Endothelial cell of umbilical vein (primary cell): ENCODE measurements around the gene C1orf105. TPM values are rescaled to one million over a fixed set of nuclear protein-coding genes. Genes with fewer than 3 reads are reported as not detected.

Experiments used
- BruUV-seq: library from RNA; stranded (reverse); fragments of 400-500 nt; replicated peaks from 2 replicates; lab custom pipeline; 2021; lab: Mats Ljungman, UMichigan
- CTCF ChIA-PET: fragments of 300-600, 350-600 bp; sonication (Branson Sonifier 250); formaldehyde crosslinking; loops from one replicate; lab custom pipeline; 2021; ENCODE audit warnings: antibody characterized with exemption, inconsistent platforms; lab: Charles Lee
- POLR2A ChIA-PET: fragments of 300-600, 350-600 bp; sonication (Branson Sonifier 250); formaldehyde crosslinking; loops from one replicate; lab custom pipeline; 2021; ENCODE audit warnings: antibody characterized with exemption, inconsistent platforms; lab: Charles Lee
- DNase-seq: peaks from one replicate; pipeline ENCODE4 v3.0.0-alpha.2; 2011; ENCODE audit warnings: low read depth, low spot score
- FAIRE-seq: peaks from 2 replicates; lab custom pipeline; 2011; peaks lifted over from hg19 to GRCh38; lab: Jason Lieb, UNC
- H2AFZ ChIP-seq: 2 replicates; pipeline ENCODE4 v1.6.0; 2012; ENCODE audit warnings: low read depth, low read length, control low read depth, inconsistent platforms
- H3K27ac ChIP-seq: 2 replicates; pipeline ENCODE4 v1.5.1; 2011; ENCODE audit warnings: low read depth, mild to moderate bottlenecking, control low read depth, low read length, moderate library complexity; ENCODE audit not compliant: insufficient read depth
- H3K27me3 ChIP-seq, 2 experiments: 2 replicates each; pipeline versions ENCODE4 v1.6.0 to v1.6.1; 2011; ENCODE audit warnings: low read length in 2 of 2, mixed read lengths in 1 of 2; ENCODE audit not compliant: control insufficient read depth in 2 of 2, insufficient read depth in 2 of 2
- H3K36me3 ChIP-seq, 2 experiments: 2 replicates in 1 of 2; 3 replicates in 1 of 2; pipeline ENCODE4 v1.5.1; 2011; ENCODE audit warnings: low read length in 2 of 2, mild to moderate bottlenecking in 1 of 2, moderate library complexity in 1 of 2; ENCODE audit not compliant: control insufficient read depth in 2 of 2, insufficient read depth in 2 of 2; ENCODE audit errors: extremely low read depth in 1 of 2
- H3K4me1 ChIP-seq: 3 replicates; pipeline ENCODE4 v1.5.1; 2011; ENCODE audit warnings: mild to moderate bottlenecking, low read length; ENCODE audit not compliant: control insufficient read depth, insufficient read depth; ENCODE audit errors: extremely low read depth
- H3K4me2 ChIP-seq: 2 replicates; pipeline ENCODE4 v1.6.1; 2011; ENCODE audit warnings: low read length, control low read depth, mixed read lengths; ENCODE audit not compliant: insufficient read depth
- H3K4me3 ChIP-seq, 3 experiments: fragments of 200-600 bp in 1 of 3; sonication (generic), shearing (Covaris generic) in 1 of 3; replicated peaks in 1 of 3; 2 replicates each; pipeline ENCODE4 v1.5.1; 2011 to 2016; ENCODE audit warnings: control low read depth in 3 of 3, low read length in 3 of 3, mild to moderate bottlenecking in 2 of 3, inconsistent platforms in 1 of 3, low read depth in 1 of 3, moderate library complexity in 1 of 3; ENCODE audit not compliant: insufficient read depth in 1 of 3
- H3K79me2 ChIP-seq: 2 replicates; pipeline ENCODE4 v1.6.0; 2012; ENCODE audit warnings: low read length, inconsistent platforms; ENCODE audit not compliant: control insufficient read depth, insufficient read depth
- H3K9ac ChIP-seq: replicated peaks from 2 replicates; pipeline ENCODE3; 2011; ENCODE audit warnings: low read length, control low read depth; ENCODE audit not compliant: insufficient read depth; ENCODE audit errors: extremely low read depth
- H3K9me1 ChIP-seq: replicated peaks from 3 replicates; pipeline ENCODE4 v1.6.0; 2011; ENCODE audit warnings: mild to moderate bottlenecking, low read length; ENCODE audit not compliant: control insufficient read depth, insufficient read depth; ENCODE audit errors: extremely low read depth
- H3K9me3 ChIP-seq: replicated peaks from 2 replicates; pipeline ENCODE4 v1.5.1; 2012; ENCODE audit warnings: low read length, inconsistent platforms; ENCODE audit not compliant: control insufficient read depth, insufficient read depth
- H4K20me1 ChIP-seq: replicated peaks from 2 replicates; pipeline ENCODE3; 2011; ENCODE audit warnings: mild to moderate bottlenecking, low read length; ENCODE audit not compliant: control insufficient read depth, insufficient read depth; ENCODE audit errors: extremely low read depth
- CTCF ChIP-seq, 2 donors: IDR thresholded peaks; 1 replicate in 1 of 2; 2 replicates in 1 of 2; pipeline ENCODE4 v1.5.1; 2011; ENCODE audit warnings: low read length in 2 of 2, mild to moderate bottlenecking in 2 of 2, moderate library complexity in 2 of 2, control low read depth in 1 of 2, inconsistent platforms in 1 of 2, low read depth in 1 of 2; ENCODE audit not compliant: insufficient read depth in 1 of 2; ENCODE audit errors: extremely low read depth in 1 of 2
- EZH2 ChIP-seq: IDR thresholded peaks from 2 replicates; pipeline ENCODE4 v1.6.1; 2012; ENCODE audit warnings: borderline replicate concordance, low read depth, mild to moderate bottlenecking, moderate library complexity, low read length, inconsistent platforms; ENCODE audit not compliant: severe bottlenecking
- FOS ChIP-seq: IDR thresholded peaks from 2 replicates; pipeline ENCODE4 v1.6.1; 2011; ENCODE audit warnings: mild to moderate bottlenecking, low read length, moderate library complexity, borderline replicate concordance; ENCODE audit not compliant: insufficient read depth
- GATA2 ChIP-seq: IDR thresholded peaks from 2 replicates; pipeline ENCODE4 v1.7.0; 2011; ENCODE audit warnings: low read depth, mild to moderate bottlenecking, moderate library complexity, mixed read lengths, low read length; ENCODE audit not compliant: insufficient read length, insufficient read depth
- JUN ChIP-seq: IDR thresholded peaks from 2 replicates; pipeline ENCODE4 v1.6.1; 2011; ENCODE audit warnings: borderline replicate concordance, low read depth; ENCODE audit not compliant: insufficient read length, insufficient read depth
- MAX ChIP-seq: IDR thresholded peaks from 2 replicates; pipeline ENCODE4 v1.6.1; 2011; ENCODE audit not compliant: insufficient read depth, insufficient read length
- MYC ChIP-seq: IDR thresholded peaks from one replicate; pipeline ENCODE4 v1.6.1; 2011; ENCODE audit warnings: mild to moderate bottlenecking, low read depth, low read length
- POLR2A ChIP-seq: IDR thresholded peaks from 2 replicates; pipeline ENCODE4 v1.6.1; 2012; ENCODE audit warnings: low read depth, mild to moderate bottlenecking, control low read depth, low read length
- POLR2AphosphoS5 ChIP-seq: IDR thresholded peaks from 2 replicates; pipeline ENCODE4 v1.6.1; 2012; ENCODE audit warnings: low read depth, mild to moderate bottlenecking, control low read depth, low read length, moderate library complexity; ENCODE audit not compliant: insufficient read depth
- dilution Hi-C: fragments of 300-500 bp; cut with MboI; formaldehyde crosslinking; loops from one replicate; pipeline ENCODE4 v1.15.0; 2019; ENCODE audit warnings: low sequenced_read_pairs; ENCODE audit not compliant: extremely low pct_ligation_motif_present
- intact Hi-C: fragments of 100-400 bp; cut with micrococcal nuclease; formaldehyde crosslinking; loops from one replicate; pipeline ENCODE4 v1.10.0; 2022
- polyA plus RNA-seq, 4 experiments: library from polyadenylated mRNA; depleted of rRNA in 3 of 4; stranded (reverse) in 3 of 4; unstranded in 1 of 4; fragments of >200 nt; gene quantifications; 2 replicates each; pipeline versions ENCODE4 v1.2.1 to v1.2.3, GENCODE V29; 2011 to 2012; ENCODE audit warnings: missing spikeins in 1 of 4
- total RNA-seq: library from RNA; stranded (reverse); gene quantifications from 2 replicates; pipeline ENCODE4 v1.2.3, GENCODE V29; 2021

The C1orf105 gene
- total and polyA plus RNA-seq, 2 donors (not counting 3 experiments of a cell fraction or from before 2014, with no cell fraction given) = not detected

GRCh38 chr1:172391976-172392375, 28.5 kb upstream of the C1orf105 start:
- intact Hi-C loops = loop anchor here (1.0 kb wide), 1 partner anchor 33 kb away; no protein-coding TSS in a partner anchor

More at GRCh38 chr1:172391976-172392375, 28.5 kb upstream of the C1orf105 start:
- no peak overlapping the region for H3K27ac ChIP-seq
- no peak for DNase-seq
- H3K27me3 ChIP-seq = no peaks in the 10 kb centered on the region
- POLR2A ChIA-PET = no interaction called here
- H3K9ac ChIP-seq = no peak overlapping the region
- no peak for FAIRE-seq
- CTCF ChIA-PET = interaction anchor here (0.6 to 3.3 kb wide), 3 partner anchors 12 to 389 kb away, joined by 3 to 10 read pairs (median 7); no protein-coding TSS in a partner anchor
- no TSS peak for BruUV-seq
- H3K4me3 ChIP-seq = no peak overlapping the region
- no peak overlapping the region for H2AFZ ChIP-seq
- H4K20me1 ChIP-seq = no peaks in the 10 kb centered on the region
- no peaks in the 10 kb centered on the region for H3K79me2 ChIP-seq
- TF ChIP-seq MAX = no peak
- no peak for TF ChIP-seq POLR2A
- TF ChIP-seq JUN = no peak
- no peak for TF ChIP-seq GATA2
- TF ChIP-seq POLR2AphosphoS5 = no peak
- no peak for TF ChIP-seq EZH2
- no peak for TF ChIP-seq CTCF (IDR thresholded peaks at IDR 0.05; ENCODE audit: extremely low read depth in 1 of 2, insufficient read depth in 1 of 2, low read depth in 1 of 2, low read length in 2 of 2)
- TF ChIP-seq MYC = no peak
- no peak for TF ChIP-seq FOS
- no peaks in the 10 kb centered on the region for H3K36me3 ChIP-seq
- H3K4me1 ChIP-seq = peaks cover 9% of the 10 kb centered on the region
- dilution Hi-C loops = no loop called here
- no peaks in the 10 kb centered on the region for H3K9me1 ChIP-seq
- no peak overlapping the region for H3K4me2 ChIP-seq
- no peaks in the 10 kb centered on the region for H3K9me3 ChIP-seq
